Kidney (tissue), 14 donors: Measurements from ENCODE around the gene EDN1. TPM values are rescaled to one million over a fixed set of nuclear protein-coding genes. Genes with fewer than 3 reads are reported as not detected.

Source experiments
- DNase-seq, 5 donors: peaks; one replicate each; pipeline ENCODE4 v3.0.0-alpha.2; 2013 to 2020
- FAIRE-seq: peaks from 2 replicates; lab custom pipeline; 2012; peaks lifted over from hg19 to GRCh38; lab: Jason Lieb, UNC
- H3K27ac ChIP-seq, 2 donors: one replicate each; pipeline ENCODE4 v1.7.0; 2013; ENCODE audit warnings: low read depth in 2 of 2, low read length in 2 of 2, inconsistent platforms in 1 of 2
- H3K27me3 ChIP-seq: one replicate; pipeline ENCODE4 v1.7.1; 2013; ENCODE audit warnings: low read length, inconsistent platforms; ENCODE audit not compliant: control insufficient read depth, insufficient read depth
- H3K36me3 ChIP-seq, 3 donors: one replicate each; pipeline versions ENCODE4 v1.7.0 to v1.7.1; 2013; ENCODE audit warnings: low read length in 3 of 3, control low read depth in 1 of 3, inconsistent platforms in 1 of 3; ENCODE audit not compliant: insufficient read depth in 3 of 3, control insufficient read depth in 2 of 3
- H3K4me1 ChIP-seq, 3 donors: one replicate each; pipeline versions ENCODE4 v1.7.0 to v1.7.1; 2013; ENCODE audit warnings: low read length in 3 of 3, inconsistent platforms in 1 of 3, low read depth in 1 of 3; ENCODE audit not compliant: control insufficient read depth in 2 of 3, insufficient read depth in 2 of 3
- H3K4me3 ChIP-seq, 3 donors: one replicate each; pipeline versions ENCODE4 v1.7.0 to v1.8.1; 2013; ENCODE audit warnings: low read length in 3 of 3, control low read depth in 1 of 3, inconsistent platforms in 1 of 3
- H3K9ac ChIP-seq, 3 donors: one replicate each; pipeline versions ENCODE4 v1.7.0 to v1.7.1; 2013; ENCODE audit warnings: low read length in 3 of 3, control low read depth in 1 of 3, inconsistent platforms in 1 of 3
- H3K9me3 ChIP-seq, 3 donors: one replicate each; pipeline versions ENCODE4 v1.7.0 to v1.7.1; 2013; ENCODE audit warnings: low read length in 3 of 3, control low read depth in 1 of 3, inconsistent platforms in 1 of 3; ENCODE audit not compliant: control insufficient read depth in 2 of 3, insufficient read depth in 1 of 3
- CTCF ChIP-seq: IDR thresholded peaks from 3 replicates; pipeline ENCODE4 v1.5.1; 2012; ENCODE audit warnings: mild to moderate bottlenecking, moderate library complexity, borderline replicate concordance; ENCODE audit not compliant: insufficient read depth; ENCODE audit errors: extremely low read depth
- intact Hi-C: fragments of 100-400 bp; cut with DNase I; formaldehyde crosslinking; loops from one replicate; pipeline ENCODE4 v1.11.1; 2022
- polyA plus RNA-seq: library from polyadenylated mRNA; stranded (reverse); fragments of 350-450 nt; fragmentation: Illumina TruSeq; extraction: RNeasy Lipid Tissue Mini Kit (QIAGEN cat#74804); gene quantifications from one replicate; pipeline ENCODE4 v1.2.3, GENCODE V29; 2014; ENCODE audit warnings: low read depth, low replicate concordance; ENCODE audit not compliant: insufficient read depth
- total RNA-seq: library from RNA; stranded (reverse); fragmentation: NEBNext Ultra II Directional; extraction: Animal tissue kit (Norgen Biotek cat#: 25700); gene quantifications from one replicate; pipeline ENCODE4 v1.2.1, GENCODE V29; 2021
- donor health status: control.
- donor health status: control.
- donor health status: control.
- donor health status: control.
- donor health status: control.
- donor health status: DM: yes; HTN: yes; CAD: no.
- donor health status: Normal renal cell carcinoma (clear cell type).

The EDN1 gene
- total and polyA plus RNA-seq, 2 donors from 2014 or later: 3.4 to 16.6 TPM

- DNase-seq (no peak), FAIRE-seq (no peak)
- H3K4me1 ChIP-seq: no peaks in the 10 kb centered on the region
- H3K36me3 ChIP-seq: no peaks in the 10 kb centered on the region
- no peak overlapping the region for H3K9ac ChIP-seq
- intact Hi-C loops: no loop called here
- no peak overlapping the region for H3K4me3 ChIP-seq
- no peak for TF ChIP-seq CTCF
- no peak overlapping the region for H3K27ac ChIP-seq
- H3K27me3 ChIP-seq: no peaks in the 10 kb centered on the region
- H3K9me3 ChIP-seq: no peaks in the 10 kb centered on the region
These were observed 34.6 kb downstream of the EDN1 start for GRCh38 chr6:12324748-12325147.

DNA sequence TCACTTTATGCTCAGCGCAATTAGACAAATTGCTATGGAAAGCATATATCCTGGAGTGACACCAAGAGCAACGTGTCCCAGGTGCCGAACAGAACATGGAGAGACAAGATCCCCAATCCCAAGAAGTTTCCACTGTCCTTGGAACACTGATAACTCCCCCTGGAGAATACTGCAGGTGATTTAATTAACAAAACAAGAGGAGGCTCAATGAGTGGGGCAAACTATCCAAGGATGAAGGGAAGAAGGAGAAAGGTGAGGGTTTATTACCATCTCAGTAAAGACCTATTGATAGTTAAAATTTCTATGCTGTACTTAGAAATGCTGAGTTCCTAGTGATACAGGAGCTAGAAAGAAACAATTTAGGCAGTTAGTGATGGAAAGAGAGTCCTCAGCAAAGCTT lies 35.7 kb downstream of the EDN1 start:
- TF ChIP-seq CTCF: no peak
- Histone ChIP-seq H3K9me3 (no peaks in the 10 kb centered on the region), H3K27ac (no peak overlapping the region), H3K36me3 (no peaks in the 10 kb centered on the region), H3K27me3 (no peaks in the 10 kb centered on the region), H3K4me3 (no peak overlapping the region), H3K4me1 (no peaks in the 10 kb centered on the region), H3K9ac (no peak overlapping the region)
- FAIRE-seq: no peak
- intact Hi-C loops: no loop called here
- DNase-seq: no peak

DNA sequence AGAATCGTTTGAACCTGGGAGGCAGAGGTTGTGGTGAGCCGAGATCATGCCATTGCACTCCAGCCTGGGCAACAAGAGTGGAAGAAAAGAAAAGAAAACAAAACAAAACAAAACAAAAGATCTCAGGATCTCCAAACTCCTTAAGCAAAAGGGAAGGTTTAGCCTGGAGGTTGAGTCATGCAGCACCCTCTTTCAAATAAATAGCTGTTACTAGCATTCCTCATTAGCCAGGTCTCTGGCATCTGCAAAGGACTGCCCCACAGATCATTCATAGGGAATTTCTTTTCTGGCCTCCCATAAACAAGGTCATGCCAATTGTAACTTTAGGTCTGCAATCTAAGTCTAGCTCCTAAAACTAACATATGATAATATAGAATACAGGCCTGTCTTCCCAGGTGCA lies 37.2 kb downstream of the EDN1 start:
- Histone ChIP-seq H3K4me1 (peaks cover 0 to 8% (median 0%) of the 10 kb centered on the region in 3 donors), H3K9ac (no peak overlapping the region), H3K27ac (no peak overlapping the region), H3K36me3 (no peaks in the 10 kb centered on the region), H3K4me3 (no peak overlapping the region), H3K27me3 (no peaks in the 10 kb centered on the region), H3K9me3 (no peaks in the 10 kb centered on the region)
- intact Hi-C loops: no loop called here
- FAIRE-seq (no peak), DNase-seq (no peak)
- no peak for TF ChIP-seq CTCF

GRCh38 chr6:12327988-12328387 lies 37.8 kb downstream of the EDN1 start:
- Histone ChIP-seq H3K36me3 (no peaks in the 10 kb centered on the region), H3K9ac (no peak overlapping the region), H3K27me3 (no peaks in the 10 kb centered on the region), H3K4me1 (peaks cover 0 to 8% (median 0%) of the 10 kb centered on the region in 3 donors), H3K4me3 (no peak overlapping the region), H3K9me3 (no peaks in the 10 kb centered on the region), H3K27ac (no peak overlapping the region)
- FAIRE-seq (no peak), DNase-seq (no peak)
- intact Hi-C loops: no loop called here
- TF ChIP-seq CTCF: no peak
